ENCODE measurements around the gene PPIC. TPM values are rescaled to one million over a fixed set of nuclear protein-coding genes. Genes with fewer than 3 reads are reported as not detected.

The PPIC gene
- total RNA-seq, 1 donor from 2014 or later, result 5.7 TPM

DNA sequence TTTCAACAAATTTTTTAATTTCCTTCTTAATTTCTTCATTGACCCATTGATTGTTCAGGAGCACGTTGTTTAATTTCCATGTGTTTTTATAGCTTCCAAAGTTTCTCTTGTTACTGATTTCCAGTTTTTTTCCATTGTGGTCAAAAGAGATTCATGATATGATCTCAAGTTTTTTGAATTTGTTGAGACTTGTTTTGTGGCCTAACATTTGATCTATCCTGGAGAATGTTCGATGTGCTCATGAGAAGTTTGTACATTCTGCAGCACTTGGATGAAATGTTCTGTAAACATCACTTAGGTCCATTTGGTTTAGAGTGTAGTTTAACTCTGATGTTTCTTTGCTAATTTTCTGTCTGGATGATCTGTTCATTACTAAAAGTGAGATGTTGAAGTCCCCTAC lies 14.7 kb upstream of the PPIC start:
- no peak overlapping the region for H3K27ac Mint-ChIP-seq (ENCODE audit: unreplicated experiment)
- H3K4me1 Mint-ChIP-seq (ENCODE audit: low read depth, unreplicated experiment), result peaks cover 2% of the 10 kb centered on the region
- no peaks in the 10 kb centered on the region for H3K27me3 Mint-ChIP-seq (ENCODE audit: unreplicated experiment)
- no peak overlapping the region for H3K4me3 Mint-ChIP-seq (ENCODE audit: unreplicated experiment)
- TF ChIP-seq, protein P1, sequence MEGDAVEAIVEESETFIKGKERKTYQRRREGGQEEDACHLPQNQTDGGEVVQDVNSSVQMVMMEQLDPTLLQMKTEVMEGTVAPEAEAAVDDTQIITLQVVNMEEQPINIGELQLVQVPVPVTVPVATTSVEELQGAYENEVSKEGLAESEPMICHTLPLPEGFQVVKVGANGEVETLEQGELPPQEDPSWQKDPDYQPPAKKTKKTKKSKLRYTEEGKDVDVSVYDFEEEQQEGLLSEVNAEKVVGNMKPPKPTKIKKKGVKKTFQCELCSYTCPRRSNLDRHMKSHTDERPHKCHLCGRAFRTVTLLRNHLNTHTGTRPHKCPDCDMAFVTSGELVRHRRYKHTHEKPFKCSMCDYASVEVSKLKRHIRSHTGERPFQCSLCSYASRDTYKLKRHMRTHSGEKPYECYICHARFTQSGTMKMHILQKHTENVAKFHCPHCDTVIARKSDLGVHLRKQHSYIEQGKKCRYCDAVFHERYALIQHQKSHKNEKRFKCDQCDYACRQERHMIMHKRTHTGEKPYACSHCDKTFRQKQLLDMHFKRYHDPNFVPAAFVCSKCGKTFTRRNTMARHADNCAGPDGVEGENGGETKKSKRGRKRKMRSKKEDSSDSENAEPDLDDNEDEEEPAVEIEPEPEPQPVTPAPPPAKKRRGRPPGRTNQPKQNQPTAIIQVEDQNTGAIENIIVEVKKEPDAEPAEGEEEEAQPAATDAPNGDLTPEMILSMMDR (IDR thresholded peaks at IDR 0.05; ENCODE audit: partially characterized antibody, unreplicated experiment), result no peak
- DNase-seq, result no peak
- peaks cover 3% of the 10 kb centered on the region for H3K9me3 Mint-ChIP-seq (ENCODE audit: unreplicated experiment)
- peaks cover 14% of the 10 kb centered on the region for H3K36me3 Mint-ChIP-seq (ENCODE audit: unreplicated experiment)

DNA sequence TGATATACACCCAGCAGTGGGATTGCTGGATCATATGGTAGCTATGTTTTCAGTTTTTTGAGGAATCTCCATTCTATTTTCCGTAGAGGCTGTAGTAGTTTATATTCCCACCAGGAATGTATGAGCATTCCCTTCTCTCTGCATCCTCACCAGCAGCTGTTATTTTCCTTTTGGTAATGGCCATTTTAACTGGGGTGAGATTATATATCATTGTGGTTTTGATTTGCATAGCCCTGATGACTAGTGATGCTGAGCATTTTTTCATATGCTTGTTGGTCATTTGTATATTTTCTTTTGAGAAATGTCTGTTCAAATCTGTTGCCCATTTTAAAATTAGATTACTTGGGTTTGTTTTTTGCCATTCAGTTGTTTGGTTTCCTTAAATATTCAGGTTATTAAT lies 11.2 kb upstream of the PPIC start:
- peaks cover 14% of the 10 kb centered on the region for H3K36me3 Mint-ChIP-seq (ENCODE audit: unreplicated experiment)
- H3K27me3 Mint-ChIP-seq (ENCODE audit: unreplicated experiment), result no peaks in the 10 kb centered on the region
- H3K9me3 Mint-ChIP-seq (ENCODE audit: unreplicated experiment), result peaks cover 3% of the 10 kb centered on the region
- H3K4me1 Mint-ChIP-seq (ENCODE audit: low read depth, unreplicated experiment), result no peaks in the 10 kb centered on the region
- DNase-seq, result no peak
- H3K27ac Mint-ChIP-seq (ENCODE audit: unreplicated experiment), result no peak overlapping the region
- TF ChIP-seq, protein P1 (IDR thresholded peaks at IDR 0.05; ENCODE audit: partially characterized antibody, unreplicated experiment), result no peak
- H3K4me3 Mint-ChIP-seq (ENCODE audit: unreplicated experiment), result no peak overlapping the region

DNA sequence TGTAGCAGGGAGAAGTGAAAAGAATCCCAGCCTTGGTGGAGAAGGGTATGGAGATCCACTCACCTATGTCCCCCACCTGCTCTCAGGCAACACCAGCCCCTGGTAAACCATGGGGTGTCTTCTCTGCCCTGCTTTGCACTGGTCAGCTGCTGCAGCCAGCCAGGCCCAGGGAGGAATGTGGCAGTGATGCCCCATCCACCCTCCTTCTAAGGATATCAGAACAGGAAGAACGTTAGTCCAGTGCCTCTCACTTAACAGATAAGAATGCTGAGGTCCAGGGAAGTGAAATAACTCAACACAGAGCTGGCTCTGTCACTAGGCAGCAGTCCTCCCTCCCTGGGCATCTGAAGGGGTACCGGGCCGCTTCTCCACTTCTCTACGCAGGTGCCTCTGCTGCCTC lies 9.7 kb upstream of the PPIC start:
- H3K4me1 Mint-ChIP-seq (ENCODE audit: low read depth, unreplicated experiment), result no peaks in the 10 kb centered on the region
- H3K36me3 Mint-ChIP-seq (ENCODE audit: unreplicated experiment), result peaks cover 7% of the 10 kb centered on the region
- no peak overlapping the region for H3K4me3 Mint-ChIP-seq (ENCODE audit: unreplicated experiment)
- no peak for DNase-seq
- no peaks in the 10 kb centered on the region for H3K27me3 Mint-ChIP-seq (ENCODE audit: unreplicated experiment)
- TF ChIP-seq, protein P1 (IDR thresholded peaks at IDR 0.05; ENCODE audit: partially characterized antibody, unreplicated experiment), result no peak
- H3K9me3 Mint-ChIP-seq (ENCODE audit: unreplicated experiment), result no peaks in the 10 kb centered on the region
- H3K27ac Mint-ChIP-seq (ENCODE audit: unreplicated experiment), result no peak overlapping the region

- DNase-seq, result no peak
- no peaks in the 10 kb centered on the region for H3K9me3 Mint-ChIP-seq (ENCODE audit: unreplicated experiment)
Measured at GRCh38 chr5:123044926-123045617, 8.5 kb upstream of the PPIC start.

GRCh38 chr5:123039673-123040072 lies 3.1 kb upstream of the PPIC start:
- Mint-ChIP-seq H3K4me3 (ENCODE audit: unreplicated experiment) (no peak overlapping the region), H3K36me3 (ENCODE audit: unreplicated experiment) (no peaks in the 10 kb centered on the region), H3K27me3 (ENCODE audit: unreplicated experiment) (peaks cover 7% of the 10 kb centered on the region), H3K9me3 (ENCODE audit: unreplicated experiment) (no peaks in the 10 kb centered on the region), H3K27ac (ENCODE audit: unreplicated experiment) (no peak overlapping the region), H3K4me1 (ENCODE audit: low read depth, unreplicated experiment) (peaks cover 2% of the 10 kb centered on the region)
- DNase-seq, result no peak
- TF ChIP-seq, protein P1 (IDR thresholded peaks at IDR 0.05; ENCODE audit: partially characterized antibody, unreplicated experiment), result no peak

More at GRCh38 chr5:123044926-123045617, 8.5 kb upstream of the PPIC start:
- Mint-ChIP-seq H3K4me1 (ENCODE audit: low read depth, unreplicated experiment) (no peaks in the 10 kb centered on the region), H3K4me3 (ENCODE audit: unreplicated experiment) (no peak overlapping the region), H3K36me3 (ENCODE audit: unreplicated experiment) (peaks cover under 1% of the 10 kb centered on the region), H3K27ac (ENCODE audit: unreplicated experiment) (no peak overlapping the region), H3K27me3 (ENCODE audit: unreplicated experiment) (no peaks in the 10 kb centered on the region)
- TF ChIP-seq, protein P1 (IDR thresholded peaks at IDR 0.05; ENCODE audit: partially characterized antibody, unreplicated experiment), result no peak

All from glutamatergic neuron (in vitro differentiated cells).